ENCODE measurements around the gene SCGB1A1. TPM values are rescaled to one million over a fixed set of nuclear protein-coding genes. Genes with fewer than 3 reads are reported as not detected.
"Not testable (repeated sequence)": the region's sequence is repeated elsewhere in the genome, so short reads cannot be mapped to it uniquely, and the experiment has no call there.

The SCGB1A1 gene
- polyA plus RNA-seq, 1 donor from 2014 or later: not detected

DNA sequence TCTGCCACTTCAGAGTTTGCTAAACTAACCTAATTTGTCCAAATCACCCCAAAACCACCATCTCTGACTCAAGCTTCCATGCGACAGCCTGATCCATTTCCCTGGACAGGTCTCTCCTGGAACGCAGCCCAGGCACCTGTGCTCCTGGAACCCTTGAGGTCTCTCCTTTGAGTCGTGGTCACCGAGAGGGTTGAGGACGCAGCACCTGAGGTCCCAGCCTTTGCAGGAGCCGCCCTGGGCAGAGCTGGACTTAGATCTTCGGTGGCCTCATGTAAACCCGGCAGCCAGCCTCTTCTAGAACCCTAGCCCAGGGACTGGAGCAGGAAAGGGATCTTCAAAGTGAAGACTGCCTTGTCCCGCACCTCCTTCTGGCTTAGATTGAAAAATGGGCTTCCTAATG lies 44.0 kb upstream of the SCGB1A1 start:
- Histone ChIP-seq H3K4me2 (ENCODE audit: low read length) (no peak overlapping the region), H3K36me3 (ENCODE audit: insufficient read depth, low read length) (no peaks in the 10 kb centered on the region), H3K9ac (ENCODE audit: low read length) (no peak overlapping the region), H3K9me3 (ENCODE audit: low read length) (no peaks in the 10 kb centered on the region), H3K9me2 (ENCODE audit: insufficient read depth, low read length) (no peaks in the 10 kb centered on the region), H3F3A (ENCODE audit: insufficient read depth, low read length, poor library complexity, severe bottlenecking) (no peaks in the 10 kb centered on the region), H4K20me1 (ENCODE audit: insufficient read depth) (no peaks in the 10 kb centered on the region), H3K27me3 (ENCODE audit: insufficient read depth, low read depth, low read length) (no peaks in the 10 kb centered on the region), H3K79me2 (replicated peaks; ENCODE audit: insufficient read depth, low read length) (no peaks in the 10 kb centered on the region), H3K4me3 (ENCODE audit: low read length) (no peak overlapping the region), H3K27ac (ENCODE audit: low read length) (no peak overlapping the region), H2AFZ (ENCODE audit: low read depth, low read length) (no peak overlapping the region)
- TF ChIP-seq POLR2AphosphoS5 (IDR thresholded peaks at IDR 0.05): no peak
- no peak for TF ChIP-seq EP300 (conservative IDR thresholded peaks at IDR 0.05; ENCODE audit: poor library complexity, severe bottlenecking)
- TF ChIP-seq SMC3 (conservative IDR thresholded peaks at IDR 0.05; ENCODE audit: poor library complexity): no peak
- TF ChIP-seq, protein P1, sequence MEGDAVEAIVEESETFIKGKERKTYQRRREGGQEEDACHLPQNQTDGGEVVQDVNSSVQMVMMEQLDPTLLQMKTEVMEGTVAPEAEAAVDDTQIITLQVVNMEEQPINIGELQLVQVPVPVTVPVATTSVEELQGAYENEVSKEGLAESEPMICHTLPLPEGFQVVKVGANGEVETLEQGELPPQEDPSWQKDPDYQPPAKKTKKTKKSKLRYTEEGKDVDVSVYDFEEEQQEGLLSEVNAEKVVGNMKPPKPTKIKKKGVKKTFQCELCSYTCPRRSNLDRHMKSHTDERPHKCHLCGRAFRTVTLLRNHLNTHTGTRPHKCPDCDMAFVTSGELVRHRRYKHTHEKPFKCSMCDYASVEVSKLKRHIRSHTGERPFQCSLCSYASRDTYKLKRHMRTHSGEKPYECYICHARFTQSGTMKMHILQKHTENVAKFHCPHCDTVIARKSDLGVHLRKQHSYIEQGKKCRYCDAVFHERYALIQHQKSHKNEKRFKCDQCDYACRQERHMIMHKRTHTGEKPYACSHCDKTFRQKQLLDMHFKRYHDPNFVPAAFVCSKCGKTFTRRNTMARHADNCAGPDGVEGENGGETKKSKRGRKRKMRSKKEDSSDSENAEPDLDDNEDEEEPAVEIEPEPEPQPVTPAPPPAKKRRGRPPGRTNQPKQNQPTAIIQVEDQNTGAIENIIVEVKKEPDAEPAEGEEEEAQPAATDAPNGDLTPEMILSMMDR (IDR thresholded peaks at IDR 0.05; ENCODE audit: poor library complexity, severe bottlenecking): no peak
- TF ChIP-seq, protein P2, sequence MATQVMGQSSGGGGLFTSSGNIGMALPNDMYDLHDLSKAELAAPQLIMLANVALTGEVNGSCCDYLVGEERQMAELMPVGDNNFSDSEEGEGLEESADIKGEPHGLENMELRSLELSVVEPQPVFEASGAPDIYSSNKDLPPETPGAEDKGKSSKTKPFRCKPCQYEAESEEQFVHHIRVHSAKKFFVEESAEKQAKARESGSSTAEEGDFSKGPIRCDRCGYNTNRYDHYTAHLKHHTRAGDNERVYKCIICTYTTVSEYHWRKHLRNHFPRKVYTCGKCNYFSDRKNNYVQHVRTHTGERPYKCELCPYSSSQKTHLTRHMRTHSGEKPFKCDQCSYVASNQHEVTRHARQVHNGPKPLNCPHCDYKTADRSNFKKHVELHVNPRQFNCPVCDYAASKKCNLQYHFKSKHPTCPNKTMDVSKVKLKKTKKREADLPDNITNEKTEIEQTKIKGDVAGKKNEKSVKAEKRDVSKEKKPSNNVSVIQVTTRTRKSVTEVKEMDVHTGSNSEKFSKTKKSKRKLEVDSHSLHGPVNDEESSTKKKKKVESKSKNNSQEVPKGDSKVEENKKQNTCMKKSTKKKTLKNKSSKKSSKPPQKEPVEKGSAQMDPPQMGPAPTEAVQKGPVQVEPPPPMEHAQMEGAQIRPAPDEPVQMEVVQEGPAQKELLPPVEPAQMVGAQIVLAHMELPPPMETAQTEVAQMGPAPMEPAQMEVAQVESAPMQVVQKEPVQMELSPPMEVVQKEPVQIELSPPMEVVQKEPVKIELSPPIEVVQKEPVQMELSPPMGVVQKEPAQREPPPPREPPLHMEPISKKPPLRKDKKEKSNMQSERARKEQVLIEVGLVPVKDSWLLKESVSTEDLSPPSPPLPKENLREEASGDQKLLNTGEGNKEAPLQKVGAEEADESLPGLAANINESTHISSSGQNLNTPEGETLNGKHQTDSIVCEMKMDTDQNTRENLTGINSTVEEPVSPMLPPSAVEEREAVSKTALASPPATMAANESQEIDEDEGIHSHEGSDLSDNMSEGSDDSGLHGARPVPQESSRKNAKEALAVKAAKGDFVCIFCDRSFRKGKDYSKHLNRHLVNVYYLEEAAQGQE (IDR thresholded peaks at IDR 0.05; ENCODE audit: borderline replicate concordance): no peak
- TF ChIP-seq MXI1 (conservative IDR thresholded peaks at IDR 0.05; ENCODE audit: poor library complexity, severe bottlenecking): no peak
- no peak for TF ChIP-seq RAD21 (conservative IDR thresholded peaks at IDR 0.05)
- no peak for TF ChIP-seq EZH2 (IDR thresholded peaks at IDR 0.05; ENCODE audit: borderline replicate concordance, insufficient read depth, low read length, poor library complexity, severe bottlenecking)
- TF ChIP-seq TAF1 (IDR thresholded peaks at IDR 0.05; ENCODE audit: low read depth): no peak

DNA sequence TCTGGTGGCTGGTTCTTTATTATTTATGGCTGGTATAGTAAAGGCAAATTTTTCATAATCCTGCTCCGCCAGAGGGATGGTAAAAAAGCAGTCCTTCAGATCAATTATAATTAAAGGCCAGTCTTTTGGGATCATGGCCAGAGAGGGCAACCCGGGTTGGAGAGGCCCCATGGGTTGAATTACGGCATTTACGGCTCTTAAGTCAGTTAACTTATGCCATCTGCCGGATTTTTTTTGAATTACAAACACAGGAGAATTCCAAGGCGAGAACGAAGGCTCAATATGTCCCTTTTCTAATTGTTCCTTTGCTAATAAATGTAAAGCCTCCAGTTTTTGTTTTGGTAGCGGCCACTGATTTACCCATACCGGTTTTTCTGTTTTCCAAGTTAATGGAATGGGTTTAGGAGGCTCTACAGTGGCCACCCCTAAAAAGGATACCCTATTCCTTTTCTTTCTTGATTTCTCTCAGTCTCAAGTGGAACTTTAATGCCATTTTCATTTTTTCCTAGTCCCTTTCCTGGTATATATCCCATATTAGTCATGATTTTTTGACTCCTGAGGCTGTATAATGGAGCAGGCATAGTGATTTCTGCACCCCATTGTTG lies 40.3 kb upstream of the SCGB1A1 start:
- not testable (repeated sequence) for H2AFZ ChIP-seq (ENCODE audit: low read depth, low read length); H3K27ac ChIP-seq (ENCODE audit: low read length); H3K9ac ChIP-seq (ENCODE audit: low read length)

DNA sequence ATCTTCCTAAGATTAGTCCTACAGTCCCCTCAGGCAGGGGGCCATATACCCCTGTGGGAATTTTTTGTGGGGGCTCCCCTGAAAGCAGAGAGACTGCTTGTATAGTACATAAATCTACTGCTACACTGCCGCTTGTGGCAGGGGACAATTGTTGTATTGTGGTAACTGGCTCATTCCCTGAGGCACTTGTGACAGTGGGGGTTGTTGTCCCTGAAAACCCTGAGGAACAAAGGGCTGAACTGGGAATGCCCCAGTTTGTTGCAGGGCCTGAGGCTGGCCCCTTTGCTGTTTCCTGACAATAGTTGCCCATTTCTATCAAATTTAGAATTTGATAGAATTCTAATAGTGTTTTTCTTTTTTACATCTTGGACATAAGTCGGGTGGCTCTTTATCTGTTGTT lies 39.2 kb upstream of the SCGB1A1 start:
- not testable (repeated sequence) for H2AFZ ChIP-seq (ENCODE audit: low read depth, low read length); H3K4me2 ChIP-seq (ENCODE audit: low read length); H3K9ac ChIP-seq (ENCODE audit: low read length); H3K9me2 ChIP-seq (ENCODE audit: insufficient read depth, low read length); H3F3A ChIP-seq (ENCODE audit: insufficient read depth, low read length, poor library complexity, severe bottlenecking); H3K27ac ChIP-seq (ENCODE audit: low read length); H4K20me1 ChIP-seq (ENCODE audit: insufficient read depth); H3K9me3 ChIP-seq (ENCODE audit: low read length); H3K79me2 ChIP-seq (replicated peaks; ENCODE audit: insufficient read depth, low read length); H3K27me3 ChIP-seq (ENCODE audit: insufficient read depth, low read depth, low read length); H3K36me3 ChIP-seq (ENCODE audit: insufficient read depth, low read length); H3K4me3 ChIP-seq (ENCODE audit: low read length)

More for the DNA sequence above, 40.3 kb upstream of the SCGB1A1 start:
- TF ChIP-seq SMC3 (conservative IDR thresholded peaks at IDR 0.05; ENCODE audit: poor library complexity): peak; percentile 58
- TF ChIP-seq, protein P1 (IDR thresholded peaks at IDR 0.05; ENCODE audit: poor library complexity, severe bottlenecking): peak; percentile 54
- TF ChIP-seq RAD21 (conservative IDR thresholded peaks at IDR 0.05): peak; percentile 33
- H3F3A ChIP-seq (ENCODE audit: insufficient read depth, low read length, poor library complexity, severe bottlenecking); H3K9me2 ChIP-seq (ENCODE audit: insufficient read depth, low read length); H3K4me2 ChIP-seq (ENCODE audit: low read length); H4K20me1 ChIP-seq (ENCODE audit: insufficient read depth); H3K36me3 ChIP-seq (ENCODE audit: insufficient read depth, low read length); H3K27me3 ChIP-seq (ENCODE audit: insufficient read depth, low read depth, low read length); H3K4me3 ChIP-seq (ENCODE audit: low read length); H3K9me3 ChIP-seq (ENCODE audit: low read length); H3K79me2 ChIP-seq (replicated peaks; ENCODE audit: insufficient read depth, low read length): not testable (repeated sequence)

All from neural cell (in vitro differentiated cells).